Measurements from ENCODE around the gene XPNPEP1.

The XPNPEP1 gene

DNA sequence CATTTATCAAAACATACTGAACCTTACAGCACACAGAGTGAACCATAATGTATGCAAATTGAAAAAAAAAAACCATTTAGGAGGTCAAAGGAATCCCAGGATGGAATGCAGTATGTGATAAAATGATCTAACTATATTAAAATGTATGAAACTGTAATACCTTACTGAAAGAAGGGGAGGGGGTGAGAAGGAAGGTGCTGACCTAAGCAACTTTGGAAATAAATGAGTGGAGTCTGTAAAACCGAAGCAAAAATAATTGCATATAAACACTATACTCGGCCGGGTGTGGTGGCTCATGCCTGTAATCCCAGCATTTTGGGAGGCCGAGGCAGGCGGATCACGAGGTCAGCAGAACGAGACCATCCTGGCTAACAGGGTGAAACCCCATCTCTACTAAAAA lies 69.4 kb downstream of the XPNPEP1 start:
- Histone ChIP-seq H4K20me1 (ENCODE audit: insufficient read depth) (no peaks in the 10 kb centered on the region), H2AFZ (ENCODE audit: low read depth) (no peak overlapping the region), H3K4me2 (no peak overlapping the region), H3K9ac (no peak overlapping the region), H3K4me1 (ENCODE audit: low read depth, poor library complexity, severe bottlenecking) (no peaks in the 10 kb centered on the region), H3K36me3 (ENCODE audit: insufficient read depth) (no peaks in the 10 kb centered on the region), H3K27ac (no peak overlapping the region), H3K27me3 (ENCODE audit: insufficient read depth, low read depth) (no peaks in the 10 kb centered on the region), H3K79me2 (ENCODE audit: insufficient read depth, low read depth) (no peaks in the 10 kb centered on the region), H3K4me3 (IDR thresholded peaks at IDR 0.05; ENCODE audit: insufficient read depth, low read depth, low read length) (no peak overlapping the region)
- TF ChIP-seq CTCF (conservative IDR thresholded peaks at IDR 0.05; ENCODE audit: low read depth, low read length): no peak

- peak; percentile 92 for TF ChIP-seq CTCF (conservative IDR thresholded peaks at IDR 0.05; ENCODE audit: low read depth, low read length)
- H2AFZ ChIP-seq (ENCODE audit: low read depth): peak overlapping the region; percentile 35; the same call in 1 of the 2 replicates
- H3K4me1 ChIP-seq (ENCODE audit: low read depth, poor library complexity, severe bottlenecking): no peaks in the 10 kb centered on the region
- H3K79me2 ChIP-seq (ENCODE audit: insufficient read depth, low read depth): no peaks in the 10 kb centered on the region
- no peak overlapping the region for H3K4me3 ChIP-seq (IDR thresholded peaks at IDR 0.05; ENCODE audit: insufficient read depth, low read depth, low read length)
- no peak overlapping the region for H3K4me2 ChIP-seq
- no peaks in the 10 kb centered on the region for H3K27me3 ChIP-seq (ENCODE audit: insufficient read depth, low read depth)
- H3K27ac ChIP-seq: no peak overlapping the region
- H3K9ac ChIP-seq: no peak overlapping the region
- no peaks in the 10 kb centered on the region for H3K36me3 ChIP-seq (ENCODE audit: insufficient read depth)
- H4K20me1 ChIP-seq (ENCODE audit: insufficient read depth): no peaks in the 10 kb centered on the region
Observed at GRCh38 chr10:109852475-109853037, 70.8 kb downstream of the XPNPEP1 start.

DNA sequence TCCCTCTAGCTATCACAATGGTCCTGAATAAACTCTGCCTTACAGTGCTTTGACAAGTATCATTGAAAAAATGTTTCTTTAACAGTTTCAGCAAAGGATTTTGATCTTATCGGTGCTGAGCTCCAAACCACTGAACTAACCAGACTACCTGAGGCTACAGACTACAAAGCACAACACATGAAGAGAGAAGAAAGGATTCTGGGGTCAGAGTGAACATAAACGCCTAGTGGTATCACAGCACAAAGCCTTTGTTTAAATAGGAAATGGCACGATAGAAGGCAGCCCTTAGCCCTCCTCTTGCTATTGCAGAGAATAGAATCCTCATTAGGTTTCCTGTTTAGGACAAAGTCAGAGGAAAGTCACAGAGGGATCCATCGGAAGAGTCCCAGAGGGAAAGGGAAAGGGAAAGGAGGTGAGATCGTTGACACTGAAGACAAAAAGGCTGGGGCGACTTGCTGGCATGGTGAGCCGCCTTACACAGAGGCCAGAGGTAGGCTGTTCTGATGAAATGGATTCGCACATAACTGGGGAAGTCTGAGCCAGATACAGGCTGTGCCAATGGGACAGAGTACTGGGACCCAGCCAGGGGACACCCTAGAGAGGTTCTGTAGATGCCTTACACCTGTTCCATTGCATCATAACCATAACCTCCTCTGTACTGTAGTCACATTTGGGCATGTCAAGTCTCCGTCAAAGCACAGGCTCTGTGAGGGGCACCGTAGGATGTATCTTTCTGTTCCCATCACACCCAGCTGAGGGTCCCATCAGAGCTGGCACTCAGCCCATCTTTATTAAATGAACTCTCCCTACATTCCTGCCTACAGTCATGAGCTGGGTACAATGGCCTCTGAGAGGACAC lies 71.5 kb downstream of the XPNPEP1 start:
- Histone ChIP-seq H3K9ac (no peak overlapping the region), H3K27ac (no peak overlapping the region), H3K4me3 (IDR thresholded peaks at IDR 0.05; ENCODE audit: insufficient read depth, low read depth, low read length) (no peak overlapping the region), H3K4me1 (ENCODE audit: low read depth, poor library complexity, severe bottlenecking) (no peaks in the 10 kb centered on the region), H3K4me2 (no peak overlapping the region), H3K79me2 (ENCODE audit: insufficient read depth, low read depth) (no peaks in the 10 kb centered on the region), H2AFZ (ENCODE audit: low read depth) (peak overlapping the region; percentile 35; the same call in 1 of the 2 replicates), H3K36me3 (ENCODE audit: insufficient read depth) (no peaks in the 10 kb centered on the region), H4K20me1 (ENCODE audit: insufficient read depth) (no peaks in the 10 kb centered on the region), H3K27me3 (ENCODE audit: insufficient read depth, low read depth) (no peaks in the 10 kb centered on the region)
- TF ChIP-seq CTCF (conservative IDR thresholded peaks at IDR 0.05; ENCODE audit: low read depth, low read length): no peak

DNA sequence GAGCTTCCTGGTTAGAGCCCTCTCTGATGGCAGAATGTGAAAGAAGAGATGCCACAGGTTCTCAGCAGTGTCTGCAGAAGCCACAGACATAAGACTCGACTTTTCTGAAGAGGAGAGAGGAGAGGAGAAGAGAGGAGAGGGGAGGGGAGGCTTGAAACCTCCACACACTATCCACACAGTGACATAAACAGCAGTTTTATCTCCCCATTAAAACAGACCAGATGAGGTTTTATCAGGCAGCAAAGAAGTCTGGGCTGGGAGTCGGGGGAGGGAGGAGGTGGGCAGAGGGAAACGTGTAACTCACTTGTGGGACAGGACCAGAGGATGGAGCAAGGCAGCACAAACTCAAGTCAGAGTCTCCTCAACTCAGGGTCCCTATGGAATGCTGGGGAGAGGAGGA lies 76.5 kb downstream of the XPNPEP1 start:
- Histone ChIP-seq H3K9ac (no peak overlapping the region), H3K4me2 (no peak overlapping the region), H2AFZ (ENCODE audit: low read depth) (no peak overlapping the region), H4K20me1 (ENCODE audit: insufficient read depth) (no peaks in the 10 kb centered on the region), H3K79me2 (ENCODE audit: insufficient read depth, low read depth) (no peaks in the 10 kb centered on the region), H3K27me3 (ENCODE audit: insufficient read depth, low read depth) (no peaks in the 10 kb centered on the region), H3K36me3 (ENCODE audit: insufficient read depth) (no peaks in the 10 kb centered on the region), H3K4me3 (IDR thresholded peaks at IDR 0.05; ENCODE audit: insufficient read depth, low read depth, low read length) (no peak overlapping the region), H3K27ac (no peak overlapping the region), H3K4me1 (ENCODE audit: low read depth, poor library complexity, severe bottlenecking) (no peaks in the 10 kb centered on the region)
- no peak for TF ChIP-seq CTCF (conservative IDR thresholded peaks at IDR 0.05; ENCODE audit: low read depth, low read length)

Measured in KMS-11 (cell line).